Endothelial cell of umbilical vein (primary cell): Measurements from ENCODE around the gene PPEF2.

Source experiments
- CTCF ChIP-seq, 2 donors: IDR thresholded peaks; 1 replicate in 1 of 2; 2 replicates in 1 of 2; pipeline ENCODE4 v1.5.1; 2011; ENCODE audit warnings: low read length in 2 of 2, mild to moderate bottlenecking in 2 of 2, moderate library complexity in 2 of 2, control low read depth in 1 of 2, inconsistent platforms in 1 of 2, low read depth in 1 of 2; ENCODE audit not compliant: insufficient read depth in 1 of 2; ENCODE audit errors: extremely low read depth in 1 of 2
- EZH2 ChIP-seq: IDR thresholded peaks from 2 replicates; pipeline ENCODE4 v1.6.1; 2012; ENCODE audit warnings: borderline replicate concordance, low read depth, mild to moderate bottlenecking, moderate library complexity, low read length, inconsistent platforms; ENCODE audit not compliant: severe bottlenecking
- GATA2 ChIP-seq: IDR thresholded peaks from 2 replicates; pipeline ENCODE4 v1.7.0; 2011; ENCODE audit warnings: low read depth, mild to moderate bottlenecking, moderate library complexity, mixed read lengths, low read length; ENCODE audit not compliant: insufficient read length, insufficient read depth
- POLR2A ChIP-seq: IDR thresholded peaks from 2 replicates; pipeline ENCODE4 v1.6.1; 2012; ENCODE audit warnings: low read depth, mild to moderate bottlenecking, control low read depth, low read length
- POLR2AphosphoS5 ChIP-seq: IDR thresholded peaks from 2 replicates; pipeline ENCODE4 v1.6.1; 2012; ENCODE audit warnings: low read depth, mild to moderate bottlenecking, control low read depth, low read length, moderate library complexity; ENCODE audit not compliant: insufficient read depth

- TF ChIP-seq CTCF (IDR thresholded peaks at IDR 0.05; ENCODE audit: extremely low read depth in 1 of 2, insufficient read depth in 1 of 2, low read depth in 1 of 2, low read length in 2 of 2): no peak
- TF ChIP-seq POLR2A: no peak
- TF ChIP-seq EZH2: no peak
- no peak for TF ChIP-seq POLR2AphosphoS5
- no peak for TF ChIP-seq GATA2
These were observed 22.0 kb downstream of the PPEF2 start for GRCh38 chr4:75880278-75880677.
